ENCODE data around the gene GMPR2.

GMPR2 gene

DNA sequence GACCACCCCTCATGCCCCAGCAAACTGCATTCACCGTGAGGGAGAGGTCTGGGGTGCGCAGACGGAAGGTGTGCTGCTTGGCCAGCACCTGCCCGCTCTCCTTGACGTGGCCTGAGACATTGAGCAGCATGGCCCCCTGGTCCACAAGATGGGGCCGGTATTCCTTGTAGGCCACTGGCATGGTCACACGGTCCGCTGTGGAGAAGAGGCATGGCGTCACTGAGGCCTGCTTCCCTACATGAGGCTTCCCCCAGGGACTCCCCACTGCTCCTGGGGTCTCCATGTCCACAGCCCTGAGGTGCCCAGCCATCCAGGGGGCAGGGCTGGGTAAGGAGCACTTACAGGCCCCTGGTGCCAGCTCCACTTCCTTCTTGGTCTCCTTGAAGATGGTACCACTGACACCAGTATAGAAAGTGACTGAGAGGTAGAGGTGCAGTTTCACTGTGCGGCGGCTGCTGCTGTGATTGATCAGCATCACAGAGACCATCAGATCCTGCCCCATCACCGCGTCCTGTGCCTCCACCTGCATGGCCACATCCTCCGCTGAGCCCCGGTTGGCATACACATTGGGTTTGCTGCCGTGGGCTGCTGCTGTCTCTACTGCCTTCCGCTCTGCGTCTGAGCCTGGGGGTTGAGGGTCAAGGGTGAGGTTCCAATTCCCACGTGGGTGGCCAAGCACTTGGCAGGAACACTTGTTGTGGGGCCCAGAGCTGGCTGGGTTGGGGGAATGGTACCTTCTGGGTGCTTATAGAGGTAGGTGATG lies 22.1 kb downstream of the GMPR2 start:
- no peak for FAIRE-seq

DNA sequence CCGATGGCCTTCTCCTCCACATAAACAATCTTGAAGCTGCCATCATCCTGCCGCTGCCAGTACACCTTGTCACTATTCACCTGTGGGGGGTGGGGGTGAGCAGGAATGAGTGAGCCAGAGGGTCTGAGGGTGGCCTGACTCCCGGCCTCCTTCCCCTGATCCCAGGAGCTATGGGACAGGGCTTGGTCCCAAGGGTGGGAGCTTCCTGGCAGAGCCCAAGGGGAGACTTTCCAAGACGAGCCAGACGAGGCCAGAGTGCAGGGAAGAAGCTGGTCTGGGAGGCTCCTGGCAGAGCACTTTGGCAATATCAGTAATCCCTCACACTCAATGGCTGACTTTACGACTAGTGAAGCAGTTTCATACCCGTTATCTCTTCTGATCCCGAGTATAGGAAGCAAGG lies 22.7 kb downstream of the GMPR2 start:
- FAIRE-seq, result no peak

DNA sequence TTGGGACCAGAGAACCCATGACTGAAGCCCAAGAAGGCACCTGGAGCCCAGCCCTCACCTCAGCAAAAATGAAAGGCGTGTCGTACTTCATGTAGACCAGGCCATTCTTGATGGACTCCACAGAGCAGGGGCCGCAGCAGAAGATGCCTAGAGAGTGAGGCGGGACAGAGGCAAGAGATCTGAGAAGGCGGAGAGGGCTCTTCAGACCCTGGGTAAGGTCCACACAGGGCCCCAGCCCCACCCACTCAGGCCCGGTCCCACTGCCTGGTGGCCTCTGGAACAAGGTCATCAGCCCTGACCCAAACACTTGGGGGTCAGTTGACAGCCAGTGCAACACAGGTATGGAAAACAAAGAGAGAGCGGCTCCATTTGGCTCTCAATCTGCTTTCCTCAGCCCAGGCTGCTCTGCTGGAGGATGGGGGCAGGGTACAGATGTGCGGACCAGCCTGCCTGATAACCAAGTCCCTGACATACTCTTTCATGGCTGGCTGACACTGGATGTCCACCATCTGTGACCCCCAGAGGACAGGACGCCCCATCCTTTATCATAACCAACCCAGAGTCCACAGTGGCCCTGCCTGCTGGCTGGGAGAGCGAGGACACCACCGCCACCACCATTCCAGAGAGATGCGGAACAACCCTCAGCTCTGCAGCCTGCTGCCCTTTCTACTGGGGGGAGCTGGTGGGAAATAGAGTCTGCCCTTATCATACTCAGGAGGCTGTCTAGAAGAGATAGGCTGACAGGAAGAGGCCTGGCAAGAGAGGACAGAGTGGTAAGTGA lies 23.4 kb downstream of the GMPR2 start:
- no peak for FAIRE-seq

DNA sequence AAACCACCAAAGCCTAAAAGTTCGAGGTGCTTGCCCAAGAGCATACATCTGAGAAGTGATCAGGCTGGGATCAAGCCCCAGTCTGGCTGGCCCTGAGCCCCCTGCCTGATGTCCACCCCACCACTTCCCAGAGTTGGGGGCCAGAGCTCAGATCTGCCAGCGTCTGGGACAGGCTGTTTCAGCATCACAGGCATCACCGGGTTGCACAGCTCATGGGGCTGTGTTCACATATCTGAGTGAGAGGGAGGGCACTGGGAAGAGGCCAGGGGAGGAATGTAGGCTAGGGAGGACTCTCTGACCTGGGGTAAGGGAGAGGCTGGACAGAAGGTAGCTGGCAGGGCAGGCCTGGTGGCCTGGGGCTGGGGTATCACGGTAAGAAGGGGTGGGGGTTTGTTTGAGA lies 24.2 kb downstream of the GMPR2 start:
- no peak for FAIRE-seq

DNA sequence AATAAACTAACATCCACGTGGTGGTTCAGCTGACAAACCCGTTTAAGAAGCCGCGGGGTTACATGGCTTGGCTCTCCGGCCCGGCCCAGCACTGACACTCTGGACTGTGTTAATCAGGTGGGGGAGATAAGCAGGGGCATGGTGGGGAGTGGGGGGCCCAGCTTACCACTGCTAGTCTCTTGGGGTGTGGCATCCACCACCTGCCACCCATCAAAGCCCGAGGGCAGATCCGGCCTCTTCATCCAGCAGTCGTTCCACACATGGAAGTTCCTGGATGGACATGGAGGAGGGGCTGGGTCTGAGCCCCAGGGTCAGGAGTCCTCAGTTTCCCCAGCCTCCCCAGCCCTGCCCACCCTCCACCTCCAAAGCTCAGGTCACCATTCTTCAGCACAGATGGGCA lies 25.4 kb downstream of the GMPR2 start:
- no peak for FAIRE-seq

DNA sequence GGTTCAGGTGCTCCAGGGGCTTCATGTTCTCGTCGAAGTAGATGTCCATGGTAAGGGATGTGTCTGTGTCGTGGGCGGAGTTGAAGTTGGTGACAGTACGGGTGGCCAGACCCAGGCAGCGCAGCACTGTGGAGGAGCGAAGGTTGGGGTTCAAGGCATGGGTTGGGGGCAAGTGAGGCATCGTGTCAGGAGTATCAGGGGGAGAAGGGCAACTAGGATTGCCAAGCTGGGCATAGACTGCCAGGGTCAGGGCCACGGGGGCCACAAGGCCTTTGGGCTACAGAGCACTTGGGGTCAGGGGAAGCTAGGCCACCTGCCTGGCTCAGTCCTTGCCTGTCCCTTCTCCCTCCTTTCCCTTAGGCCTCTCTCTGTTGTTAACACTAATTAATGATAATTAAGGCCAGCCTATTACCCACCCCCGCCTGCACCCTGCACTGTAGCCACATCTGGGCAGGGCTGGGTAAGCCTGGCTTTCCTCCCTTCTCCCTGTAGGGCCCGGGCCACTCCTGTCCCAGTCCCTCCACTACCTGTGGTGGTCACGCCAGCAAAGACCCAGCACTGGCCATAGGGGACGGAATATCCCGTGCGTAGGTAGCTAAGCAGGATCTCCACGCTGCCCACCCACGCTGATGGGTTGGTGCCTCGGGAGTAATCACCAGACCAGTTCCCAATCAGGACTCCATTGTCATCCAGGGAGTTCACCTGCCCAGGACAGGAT lies 26.0 kb downstream of the GMPR2 start:
- no peak for FAIRE-seq

DNA sequence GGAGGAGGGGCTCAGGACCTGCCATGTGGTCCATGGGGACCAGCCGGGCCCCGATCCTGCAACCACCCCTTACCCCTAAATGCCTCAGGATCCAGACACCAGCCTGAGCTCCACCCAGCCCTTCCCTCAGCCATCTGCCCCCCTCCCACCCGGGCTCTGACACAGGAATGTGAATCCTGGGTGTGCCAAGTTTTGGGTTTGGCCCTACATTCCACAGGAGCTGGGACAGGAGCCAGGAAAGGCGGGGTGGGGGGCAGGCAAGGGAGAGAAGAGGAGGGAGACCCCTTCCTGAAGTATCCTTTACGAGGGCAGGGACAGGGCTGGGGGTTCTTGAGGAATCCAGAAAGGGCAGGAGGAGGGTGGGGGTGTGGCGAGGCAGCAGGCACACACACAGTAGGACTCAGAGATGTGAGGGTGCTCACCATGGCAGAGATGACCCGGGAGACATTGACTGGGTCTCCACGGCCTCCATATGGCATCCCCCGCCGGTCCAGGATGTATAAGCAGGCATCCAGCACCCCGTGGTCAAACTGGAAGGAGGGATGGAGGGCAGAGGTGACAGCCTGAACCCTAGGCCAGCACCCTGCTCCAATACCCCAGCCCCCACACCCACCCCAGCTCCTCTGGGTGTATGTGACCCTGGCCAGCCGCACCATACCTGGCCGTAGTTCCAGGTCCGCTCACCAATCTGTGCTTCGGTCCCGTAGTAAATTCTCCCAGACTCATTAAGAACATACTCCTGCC lies 26.7 kb downstream of the GMPR2 start:
- FAIRE-seq, result no peak

DNA sequence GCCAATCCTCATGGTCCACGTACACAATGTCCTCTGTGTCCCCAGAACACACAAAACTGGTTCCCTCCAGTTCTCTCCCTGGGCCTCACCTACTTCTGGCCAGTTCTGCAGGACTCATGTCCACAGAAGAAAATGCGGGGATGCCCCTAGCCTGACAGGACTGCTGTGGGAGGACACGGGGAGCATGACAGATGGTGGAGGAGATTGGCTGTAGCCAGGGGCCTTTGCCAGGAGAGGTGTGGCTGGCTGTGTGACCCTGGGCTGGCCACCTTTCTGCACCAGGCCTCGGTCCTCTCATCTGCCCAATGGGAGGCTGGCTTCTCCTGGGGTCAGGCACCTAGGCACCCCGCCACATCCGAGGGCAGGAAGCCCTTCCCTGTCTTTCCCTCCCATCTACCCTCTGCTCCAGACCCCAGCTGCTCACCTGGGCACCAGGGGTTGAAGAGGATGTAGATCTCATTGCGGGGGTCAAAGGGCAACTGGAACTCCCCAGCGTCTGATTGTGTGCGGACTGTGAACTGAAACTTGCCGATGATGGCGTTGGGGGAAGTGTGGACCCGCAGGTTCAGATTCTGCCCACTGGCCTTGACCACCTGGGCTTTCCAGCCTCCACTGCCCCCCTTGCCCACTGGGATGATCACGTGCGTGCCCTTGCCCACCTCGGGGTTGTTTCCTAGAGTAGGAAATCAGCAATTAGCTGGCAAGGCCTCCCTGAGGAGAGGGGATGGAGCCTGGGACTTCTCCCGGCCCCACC lies 27.5 kb downstream of the GMPR2 start:
- FAIRE-seq, result no peak

DNA sequence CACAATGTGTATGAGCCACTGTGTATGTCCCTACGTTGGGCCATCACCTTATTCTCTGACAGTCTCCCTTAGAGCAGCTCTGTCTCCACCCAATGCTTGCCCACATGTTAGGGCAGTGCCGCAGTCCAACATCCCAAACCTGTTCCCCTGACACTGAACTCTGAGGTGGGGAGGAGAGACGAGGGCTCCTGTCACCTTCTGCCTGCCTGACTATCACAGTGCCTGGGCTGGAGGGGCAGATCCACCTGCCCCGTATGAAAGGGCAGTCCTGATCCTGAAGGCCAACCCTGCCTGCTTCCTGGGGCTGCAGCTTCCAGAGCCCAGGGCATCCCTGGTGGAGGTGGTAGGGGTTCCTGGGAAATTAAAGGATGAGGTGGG lies 28.0 kb downstream of the GMPR2 start:
- no peak for FAIRE-seq

DNA sequence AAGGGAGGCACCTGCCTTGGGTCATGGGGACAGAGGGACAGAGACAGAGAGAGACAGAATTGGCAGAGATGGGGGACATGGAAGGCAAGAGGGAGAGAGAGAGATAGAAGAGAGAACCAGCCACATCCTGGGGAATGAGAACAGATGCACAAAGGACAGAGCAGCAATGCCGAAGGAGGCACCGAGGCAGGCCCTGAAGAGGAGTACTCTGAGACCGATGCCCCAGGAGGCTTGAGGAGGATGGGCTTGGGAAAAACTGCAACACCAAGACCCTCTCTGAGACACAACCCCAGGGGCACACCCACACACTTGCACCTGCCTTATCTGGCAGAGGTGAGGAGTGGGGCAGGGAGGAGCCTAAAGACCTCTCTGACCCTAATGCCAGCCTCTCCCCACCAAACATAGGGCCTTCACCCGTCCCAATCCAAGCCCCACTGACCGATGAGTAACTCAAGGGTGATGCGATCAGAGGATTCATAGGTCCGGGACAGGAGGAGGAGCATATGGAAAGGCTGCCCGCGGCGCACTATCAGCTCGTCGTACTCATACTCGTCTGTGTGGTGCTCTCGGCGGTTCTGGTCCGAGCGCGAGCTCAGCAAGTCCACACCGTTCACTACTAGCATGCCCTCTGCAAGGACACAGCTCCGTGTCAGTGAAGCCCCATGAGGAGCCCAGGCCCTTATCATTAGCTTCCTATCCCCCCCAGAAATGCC lies 28.7 kb downstream of the GMPR2 start:
- no peak for FAIRE-seq

DNA sequence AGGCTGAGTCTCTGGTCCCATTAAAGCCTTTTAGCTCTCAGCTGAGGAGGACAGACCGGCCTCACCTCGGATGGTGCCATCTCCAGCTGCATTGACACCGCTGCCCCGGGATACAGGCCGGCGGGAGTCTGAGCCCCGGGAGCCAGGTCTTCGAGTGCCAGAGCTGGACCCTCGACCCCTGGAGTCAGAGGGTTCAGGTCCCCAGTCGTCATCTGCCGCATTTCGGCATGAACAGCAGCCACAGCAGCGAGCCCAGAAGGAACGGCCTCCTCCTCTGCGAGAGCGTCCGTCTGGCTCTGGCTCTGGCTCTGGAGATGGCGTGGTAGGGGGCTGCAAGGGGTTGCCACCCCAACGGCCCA lies 29.2 kb downstream of the GMPR2 start:
- FAIRE-seq, result no peak

DNA sequence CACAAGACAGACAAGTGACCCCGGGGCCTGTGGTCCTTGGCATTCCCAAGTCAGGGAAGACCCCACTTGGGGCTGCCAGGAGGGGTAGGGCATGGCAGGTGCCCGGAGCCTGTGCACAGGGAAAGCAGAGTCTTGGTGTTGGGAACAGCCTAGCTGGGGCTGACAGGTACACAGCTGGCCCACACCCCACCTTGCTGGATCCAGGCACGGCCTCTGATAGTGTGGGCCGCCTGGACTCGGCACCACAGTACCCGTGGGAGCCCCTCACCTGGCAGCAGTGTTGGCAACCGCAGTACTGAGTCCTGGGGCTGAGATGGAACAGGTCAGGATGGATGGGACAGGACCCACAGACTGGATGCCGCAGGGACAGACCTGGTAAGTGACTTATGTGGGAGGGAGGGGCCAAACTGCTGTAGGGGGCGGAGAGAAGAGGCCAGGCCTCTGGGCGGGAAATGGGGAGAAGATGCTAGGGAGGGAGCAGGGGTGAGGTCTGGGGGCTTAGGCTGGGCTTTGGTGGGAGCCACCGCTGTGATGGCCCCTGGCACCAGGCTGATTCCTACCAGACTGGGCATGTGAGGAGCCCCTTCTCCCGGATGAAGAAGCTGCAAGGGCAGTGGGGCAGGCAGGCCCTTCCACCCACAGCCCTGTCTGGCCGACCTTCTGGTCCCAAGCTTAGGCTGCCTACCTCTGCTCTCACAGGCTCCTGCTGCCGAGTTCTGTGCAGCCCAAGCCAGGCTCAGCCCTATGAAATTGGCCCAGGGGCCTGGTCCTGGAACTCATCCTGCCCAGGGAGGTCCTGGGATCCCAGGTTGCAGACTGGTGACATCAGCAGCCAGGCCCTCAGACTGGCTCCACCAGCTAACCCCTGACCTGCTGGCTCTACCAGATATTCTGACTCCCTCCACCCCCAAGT lies 30.3 kb downstream of the GMPR2 start, which contains the start of gene TGM1:
TGM1 (minus strand) TSS at position 357 of the 913 bp plus-strand sequence. CDS start 825 bp downstream, outside the sequence.
- FAIRE-seq, result no peak

DNA sequence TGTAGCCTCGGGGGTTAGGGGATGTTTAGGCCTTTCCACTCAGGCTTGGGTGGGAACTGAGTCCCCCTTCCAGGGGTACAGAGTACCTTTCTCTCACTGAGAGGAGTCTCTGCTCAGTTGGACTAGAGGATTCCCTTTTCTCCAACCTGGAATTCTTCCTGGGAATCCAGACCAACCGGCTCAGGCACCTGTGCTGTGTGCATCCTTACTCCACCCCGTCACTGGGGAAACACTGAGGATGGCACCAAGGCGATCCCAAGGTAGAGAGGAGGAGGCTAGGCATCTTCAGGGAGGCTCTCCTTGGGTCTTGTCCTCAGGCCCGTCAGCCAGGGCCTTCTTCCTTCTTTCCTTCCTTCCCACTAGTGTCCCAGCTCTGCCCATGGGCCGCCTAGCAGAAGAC lies 31.1 kb downstream of the GMPR2 start:
- FAIRE-seq, result no peak

DNA sequence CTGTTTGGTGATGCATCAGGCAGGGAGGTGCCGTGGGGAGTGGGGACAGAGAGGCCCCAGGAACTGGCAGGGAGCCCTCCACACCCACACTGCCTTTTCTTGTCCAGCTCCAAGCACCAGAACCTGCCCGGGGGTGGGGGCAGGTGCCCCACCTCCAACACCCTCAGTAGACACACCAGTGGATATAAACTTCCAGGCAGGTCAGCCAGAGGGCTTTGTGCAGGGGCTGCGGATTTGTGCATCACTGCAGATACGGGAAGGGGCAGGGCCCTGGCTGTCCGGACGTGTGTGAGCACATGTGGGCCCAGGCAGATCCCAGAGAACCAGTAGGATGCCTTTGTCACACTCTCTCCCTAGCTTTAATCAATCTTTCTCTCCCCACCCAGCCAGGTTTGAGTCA lies 31.6 kb downstream of the GMPR2 start:
- no peak for FAIRE-seq

DNA sequence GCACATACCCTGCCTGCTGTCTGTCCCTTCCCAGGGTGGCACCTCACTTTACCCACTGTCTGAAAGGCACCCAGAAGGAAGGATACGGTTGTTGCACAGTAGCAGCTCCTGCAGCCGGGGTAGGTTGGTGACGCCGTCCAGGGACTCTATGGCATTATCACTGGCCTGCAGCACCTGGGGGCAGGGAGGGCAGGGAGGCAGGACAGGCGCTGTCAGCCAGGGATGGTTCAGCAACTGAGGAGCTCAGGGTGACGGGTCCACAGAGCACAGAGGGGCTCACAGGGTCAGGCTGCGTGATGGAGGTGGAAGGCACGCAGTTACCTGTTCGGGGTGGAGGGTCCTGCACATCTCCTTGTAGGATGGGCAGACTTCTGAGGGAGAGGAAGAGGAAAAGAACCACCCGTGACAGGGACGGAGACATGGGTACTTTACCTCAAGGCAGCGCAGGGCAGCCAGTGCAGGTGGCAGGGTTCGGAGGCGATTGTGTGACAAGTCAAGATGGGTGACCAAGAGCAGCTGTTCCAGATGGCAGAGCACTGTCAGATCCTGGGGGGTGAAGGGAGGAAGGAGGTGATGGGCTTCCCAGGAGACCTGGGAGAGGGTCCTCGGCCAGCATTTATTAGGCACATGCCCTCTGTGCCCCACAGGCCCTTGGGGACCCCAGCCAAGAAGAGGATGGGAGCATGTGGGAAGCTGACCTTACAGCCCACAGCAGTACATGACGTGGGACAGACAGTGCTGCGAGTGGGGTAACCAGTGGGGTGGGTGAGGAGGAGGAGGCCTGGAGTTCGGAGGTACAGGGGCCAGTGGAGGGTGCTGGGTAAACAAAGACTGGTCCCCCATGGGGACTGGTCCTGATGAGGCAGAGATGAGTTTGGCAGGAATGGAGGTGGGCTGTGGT lies 33.9 kb downstream of the GMPR2 start:
- no peak for FAIRE-seq

DNA sequence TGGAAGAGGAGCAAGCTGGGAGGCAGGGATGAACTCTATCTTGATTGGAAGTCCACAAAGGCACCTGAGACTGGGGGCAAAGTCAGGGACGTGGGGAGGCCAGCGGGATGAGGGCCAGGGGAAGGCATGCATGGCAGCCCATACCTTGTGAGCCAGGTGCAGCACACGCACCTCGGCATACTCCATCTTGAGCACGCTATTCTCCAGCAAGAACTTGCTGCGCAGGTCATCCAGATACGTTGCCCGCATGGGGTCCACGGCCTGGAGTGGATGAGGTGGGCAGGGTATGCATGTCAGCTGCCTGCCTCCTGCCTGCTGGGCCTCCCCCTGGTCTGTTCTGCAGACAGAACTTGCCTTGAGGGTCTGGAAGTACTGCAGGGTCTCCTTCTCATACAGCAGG lies 34.8 kb downstream of the GMPR2 start:
- FAIRE-seq, result no peak

DNA sequence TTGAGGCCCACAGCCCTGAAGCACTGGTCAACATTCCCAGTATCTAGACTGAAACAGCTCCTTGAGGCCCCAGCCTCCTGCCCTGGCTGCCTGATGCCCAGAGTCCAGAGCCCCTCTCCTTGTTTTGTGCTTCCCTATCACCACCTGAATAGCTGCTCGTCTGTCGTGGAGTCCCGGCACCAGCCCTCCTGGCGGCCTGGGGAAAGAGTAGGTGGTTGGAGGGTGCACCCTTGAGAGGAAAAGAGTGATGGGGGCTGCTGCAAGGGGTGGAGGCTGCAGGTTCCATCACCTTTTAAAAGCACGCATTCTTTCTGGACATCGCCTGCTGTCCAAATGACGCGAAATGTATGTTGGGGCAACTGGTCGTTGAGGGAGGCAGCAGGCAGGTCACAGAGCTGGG lies 35.5 kb downstream of the GMPR2 start:
- no peak for FAIRE-seq

DNA sequence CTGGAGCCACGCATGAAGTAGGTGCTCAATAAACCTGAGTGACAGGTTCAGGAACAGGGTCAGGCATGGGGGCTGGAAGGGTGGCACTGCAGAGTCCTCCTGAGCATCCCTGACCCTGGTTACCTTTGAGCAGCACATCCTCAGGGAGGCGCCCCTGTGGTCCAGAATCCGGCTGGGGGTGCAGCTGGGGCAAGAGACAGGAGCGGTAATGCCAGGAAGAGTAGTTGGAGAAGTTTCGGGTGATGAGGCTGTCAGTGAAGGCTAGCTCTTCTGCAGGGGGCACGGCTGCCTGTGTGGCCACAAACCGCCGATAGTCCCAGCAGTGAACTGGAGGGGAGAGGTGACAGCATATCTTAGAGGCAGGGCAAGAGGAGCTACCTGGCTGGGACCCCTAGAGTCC lies 36.6 kb downstream of the GMPR2 start:
- no peak for FAIRE-seq

DNA sequence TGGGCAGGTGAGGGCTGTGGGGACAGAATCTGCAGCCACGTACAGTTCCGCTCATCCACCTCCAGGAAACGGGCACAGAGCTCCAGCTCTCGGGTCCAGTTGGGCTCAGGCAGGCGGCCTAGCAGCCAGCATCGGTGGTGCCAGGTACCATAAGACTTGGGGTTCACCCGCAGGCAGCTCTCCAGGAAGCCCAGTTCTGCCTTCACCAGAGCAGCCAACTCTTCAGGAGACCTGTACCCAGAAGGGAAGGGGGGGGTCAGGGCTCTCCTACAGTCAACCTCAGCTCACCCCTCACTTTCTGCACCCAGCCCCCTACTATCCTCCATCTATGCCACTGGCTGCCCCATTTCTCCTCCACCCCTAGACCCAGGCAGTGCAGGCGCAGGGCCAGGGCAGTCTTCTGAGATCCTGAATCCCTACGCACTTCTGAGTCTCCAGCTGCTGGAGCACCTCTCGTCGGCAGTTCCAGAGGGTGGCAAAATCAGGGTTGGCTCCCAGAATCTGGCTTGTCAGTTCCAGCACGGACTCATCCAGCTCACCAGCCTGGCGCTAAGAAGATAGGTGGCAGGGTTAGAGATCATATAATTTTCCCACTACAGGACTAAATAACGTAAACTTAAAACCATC lies 37.3 kb downstream of the GMPR2 start:
- FAIRE-seq, result no peak
